CD4-positive, alpha-beta T cell (primary cell): Measurements from ENCODE around the gene CHD2. TPM values are rescaled to one million over a fixed set of nuclear protein-coding genes. Genes with fewer than 3 reads are reported as not detected.
A peak's percentile ranks its signal among the peaks of the same experiment; 100 is the strongest.

Experiments used
- ATAC-seq: fragments of 200-7000 bp; cut with Tn5 transposase; one replicate; pipeline ENCODE4 v1.10.0; 2022; ENCODE audit warnings: mild to moderate bottlenecking; ENCODE audit not compliant: poor library complexity
- CTCF ChIA-PET: fragments of 350-600 bp; sonication (Branson Sonifier 250); formaldehyde crosslinking; loops from one replicate; lab custom pipeline; 2021; ENCODE audit warnings: antibody characterized with exemption, inconsistent platforms; lab: Charles Lee
- POLR2A ChIA-PET: fragments of 350-600 bp; sonication (Branson Sonifier 250); formaldehyde crosslinking; loops from one replicate; lab custom pipeline; 2021; ENCODE audit warnings: antibody characterized with exemption, inconsistent platforms; lab: Charles Lee
- DNase-seq, 14 experiments: peaks; one replicate each; pipeline ENCODE4 v3.0.0-alpha.2; 2013 to 2020; ENCODE audit warnings: mixed read lengths in 2 of 14
- H3K27ac ChIP-seq, 2 donors: one replicate each; pipeline versions ENCODE4 v1.5.1 to v1.7.0; 2013; ENCODE audit warnings: low read length in 2 of 2, low read depth in 1 of 2, mild to moderate bottlenecking in 1 of 2
- H3K27me3 ChIP-seq, 2 experiments: 1 replicate in 1 of 2; 2 replicates in 1 of 2; pipeline versions ENCODE4 v1.6.1 to v1.7.0; 2013; ENCODE audit warnings: low read length in 2 of 2, control low read depth in 1 of 2, mild to moderate bottlenecking in 1 of 2, moderate library complexity in 1 of 2; ENCODE audit not compliant: insufficient read depth in 2 of 2, control insufficient read depth in 1 of 2
- H3K36me3 ChIP-seq: one replicate; pipeline ENCODE4 v1.6.1; 2013; ENCODE audit warnings: low read length, control low read depth; ENCODE audit not compliant: insufficient read depth
- H3K4me1 ChIP-seq: one replicate; pipeline ENCODE4 v1.6.1; 2013; ENCODE audit warnings: low read length, control low read depth; ENCODE audit not compliant: insufficient read depth
- H3K4me3 ChIP-seq: one replicate; pipeline ENCODE4 v1.5.1; 2013; ENCODE audit warnings: mild to moderate bottlenecking, low read length, moderate library complexity
- H3K9me3 ChIP-seq, 2 experiments: 1 replicate in 1 of 2; 2 replicates in 1 of 2; pipeline versions ENCODE4 v1.6.1 to v1.7.0; 2013; ENCODE audit warnings: low read length in 2 of 2, mild to moderate bottlenecking in 2 of 2, control low read depth in 1 of 2, moderate library complexity in 1 of 2; ENCODE audit not compliant: control insufficient read depth in 1 of 2, insufficient read depth in 1 of 2
- H3K27ac Mint-ChIP-seq: one replicate; pipeline ENCODE4 v1.8.0; 2020; ENCODE audit warnings: mixed read lengths
- H3K27me3 Mint-ChIP-seq: one replicate; pipeline ENCODE4 v1.8.0; 2021; ENCODE audit warnings: mixed read lengths
- H3K36me3 Mint-ChIP-seq: one replicate; pipeline ENCODE4 v1.8.0; 2021; ENCODE audit warnings: low read depth, mixed read lengths
- H3K4me1 Mint-ChIP-seq: one replicate; pipeline ENCODE4 v1.8.0; 2021; ENCODE audit warnings: low read depth, mixed read lengths
- H3K4me3 Mint-ChIP-seq: one replicate; pipeline ENCODE4 v1.8.0; 2020; ENCODE audit warnings: mild to moderate bottlenecking, mixed read lengths
- H3K9me3 Mint-ChIP-seq: one replicate; pipeline ENCODE4 v1.8.0; 2020; ENCODE audit warnings: mixed read lengths
- CTCF ChIP-seq: fragments of 200-600 bp; IDR thresholded peaks from one replicate; pipeline ENCODE4 v1.8.0; 2022; ENCODE audit warnings: antibody characterized with exemption, mild to moderate bottlenecking
- intact Hi-C, 2 experiments: fragments of 100-400 bp; cut with DNase I in 1 of 2; cut with micrococcal nuclease in 1 of 2; formaldehyde crosslinking; loops; one replicate each; pipeline versions ENCODE4 v1.15.1 to v1.9.0; 2023 to 2025; cut with DNase I, micrococcal nuclease
- total RNA-seq, 174 experiments: library from RNA in 2 of 174; stranded (reverse) in 2 of 174; gene quantifications; one replicate each; pipeline ENCODE4 v1.2.3 and lab custom pipeline; 2021 to 2026

CHD2 gene
- total RNA-seq, 2 experiments from 2014 or later, result 615 to 660 TPM

- H3K27me3 Mint-ChIP-seq, result no peaks in the 10 kb centered on the region
- ChIA-PET POLR2A (interaction anchor here (0.8 to 1.7 kb wide), 5 partner anchors 9 to 146 kb away, joined by 3 to 7 read pairs (median 3); no protein-coding TSS in a partner anchor), CTCF (interaction anchor here (0.7 to 1.7 kb wide), 4 partner anchors 17 to 41 kb away, joined by 3 to 8 read pairs (median 3); no protein-coding TSS in a partner anchor)
- TF ChIP-seq CTCF, result no peak
- peak overlapping the region; percentile 40 for H3K27ac Mint-ChIP-seq
- Histone ChIP-seq H3K4me1 (no peaks in the 10 kb centered on the region), H3K9me3 (peaks cover 2 to 19% of the 10 kb centered on the region in 2 experiments), H3K36me3 (peaks cover 97% of the 10 kb centered on the region), H3K27ac (no peak overlapping the region), H3K27me3 (no peaks in the 10 kb centered on the region), H3K4me3 (no peak overlapping the region)
- peaks cover 100% of the 10 kb centered on the region for H3K36me3 Mint-ChIP-seq
- ATAC-seq (no peak), DNase-seq (no peak)
- peaks cover 33% of the 10 kb centered on the region for H3K4me1 Mint-ChIP-seq
- peaks cover 6% of the 10 kb centered on the region for H3K9me3 Mint-ChIP-seq
- H3K4me3 Mint-ChIP-seq, result peak overlapping the region; percentile 5
- intact Hi-C loops, result no loop called here
Measured at GRCh38 chr15:92953566-92953965, 53.4 kb downstream of the CHD2 start.

DNA sequence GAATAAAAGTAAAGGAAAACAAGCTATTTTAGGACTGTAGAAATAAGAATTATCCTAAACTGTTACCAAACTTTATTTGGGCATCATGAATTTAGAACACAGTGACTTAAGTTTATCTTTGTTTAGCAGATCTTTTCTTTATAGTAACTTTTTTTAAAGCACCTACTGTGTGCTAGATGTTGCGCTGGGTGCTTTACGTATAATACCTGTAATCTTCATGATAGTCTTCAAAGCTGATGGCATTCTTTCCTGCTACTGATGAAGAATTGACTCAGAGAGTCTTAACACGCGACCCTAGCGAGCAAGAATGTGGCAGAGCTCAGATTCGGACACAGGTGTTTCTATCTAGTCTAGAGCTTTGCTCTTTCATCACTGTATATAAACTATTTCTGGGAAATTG, 53.9 kb downstream of the CHD2 start:
- Mint-ChIP-seq H3K36me3 (peaks cover 100% of the 10 kb centered on the region), H3K4me1 (peaks cover 38% of the 10 kb centered on the region), H3K27me3 (no peaks in the 10 kb centered on the region), H3K27ac (no peak overlapping the region), H3K4me3 (no peak overlapping the region), H3K9me3 (peaks cover 6% of the 10 kb centered on the region)
- Histone ChIP-seq H3K27ac (no peak overlapping the region), H3K27me3 (no peaks in the 10 kb centered on the region), H3K4me3 (no peak overlapping the region), H3K36me3 (peaks cover 97% of the 10 kb centered on the region), H3K4me1 (no peaks in the 10 kb centered on the region), H3K9me3 (peaks cover 0 to 15% of the 10 kb centered on the region in 2 experiments)
- no peak for TF ChIP-seq CTCF
- ChIA-PET CTCF (interaction anchor here (0.7 to 1.7 kb wide), 4 partner anchors 16 to 40 kb away, joined by 3 to 8 read pairs (median 3); no protein-coding TSS in a partner anchor), POLR2A (interaction anchor here (0.8 to 1.7 kb wide), 5 partner anchors 9 to 146 kb away, joined by 3 to 7 read pairs (median 3); no protein-coding TSS in a partner anchor)
- intact Hi-C loops, result no loop called here
- no peak for ATAC-seq
- DNase-seq, result no peak

- Histone ChIP-seq H3K27me3 (no peaks in the 10 kb centered on the region), H3K36me3 (peaks cover 97% of the 10 kb centered on the region), H3K4me1 (no peaks in the 10 kb centered on the region), H3K9me3 (peaks cover 0 to 9% of the 10 kb centered on the region in 2 experiments), H3K27ac (no peak overlapping the region), H3K4me3 (no peak overlapping the region)
- H3K4me3 Mint-ChIP-seq, result no peak overlapping the region
- no peaks in the 10 kb centered on the region for H3K27me3 Mint-ChIP-seq
- intact Hi-C loops, result no loop called here
- ATAC-seq (no peak), DNase-seq (peak in 3 of 14 experiments; percentile 15 to 37 (median 32))
- peak; percentile 26 for TF ChIP-seq CTCF
- POLR2A ChIA-PET, result interaction anchor here (0.8 to 1.7 kb wide), 4 partner anchors 10 to 147 kb away, joined by 3 to 7 read pairs (median 3); no protein-coding TSS in a partner anchor
- H3K4me1 Mint-ChIP-seq, result peaks cover 41% of the 10 kb centered on the region
- no peak overlapping the region for H3K27ac Mint-ChIP-seq
- H3K36me3 Mint-ChIP-seq, result peaks cover 100% of the 10 kb centered on the region
- CTCF ChIA-PET, result interaction anchor here (0.8 to 1.7 kb wide), 4 partner anchors 12 to 40 kb away, joined by 3 to 8 read pairs (median 4); no protein-coding TSS in a partner anchor
- peaks cover 4% of the 10 kb centered on the region for H3K9me3 Mint-ChIP-seq
Measured at GRCh38 chr15:92954578-92954977, 54.5 kb downstream of the CHD2 start.
